ENCODE results near the gene FAM163B.

FAM163B gene

DNA sequence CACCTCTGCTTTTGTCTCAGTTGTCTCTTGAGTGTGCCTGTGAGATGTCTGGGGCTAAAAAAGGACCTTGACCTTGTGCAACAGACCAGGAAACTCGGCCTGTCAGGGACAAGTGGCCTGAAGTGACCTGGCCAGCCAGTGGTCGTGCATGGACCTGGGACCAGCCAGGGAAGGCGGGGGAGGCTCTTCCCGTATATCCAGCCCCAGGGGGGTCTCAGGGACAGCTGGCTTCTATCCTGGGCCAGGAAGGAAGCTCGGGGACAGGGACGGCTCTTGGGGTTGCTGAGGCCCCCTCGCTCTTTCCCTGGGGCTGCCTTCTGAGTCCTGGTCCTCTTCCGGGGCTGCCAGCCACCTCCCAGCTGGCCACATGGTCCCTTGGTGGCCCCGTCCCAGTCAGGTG is 77.9 kb downstream of the FAM163B start:
- no peak for TF ChIP-seq CTCF (IDR thresholded peaks at IDR 0.05; ENCODE audit: low read length, missing control alignments)
- no peak for DNase-seq (ENCODE audit: low read depth)

DNA sequence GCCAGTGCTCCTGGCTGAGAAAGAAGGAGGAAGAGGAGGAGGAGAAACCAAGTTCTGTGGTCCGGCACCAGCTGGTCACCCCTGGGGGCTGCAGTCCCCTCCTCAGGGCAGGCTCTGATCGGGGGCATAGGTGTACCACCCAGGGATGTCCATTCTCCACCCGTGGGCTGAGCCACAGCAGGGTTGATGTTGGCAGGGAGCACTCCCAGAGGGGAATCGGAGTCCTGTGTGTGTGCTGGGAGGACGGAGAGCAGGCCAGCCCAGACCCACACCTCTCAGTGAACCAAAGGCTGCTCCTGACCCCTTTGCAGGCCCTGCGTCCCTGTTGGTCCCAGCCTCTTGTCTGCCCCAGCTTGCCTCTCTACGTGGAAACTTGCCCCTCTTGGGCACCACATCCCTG is 79.3 kb downstream of the FAM163B start:
- no peak for DNase-seq (ENCODE audit: low read depth)
- no peak for TF ChIP-seq CTCF (IDR thresholded peaks at IDR 0.05; ENCODE audit: low read length, missing control alignments)
- H3K4me3 ChIP-seq (replicated peaks; ENCODE audit: low read depth, low read length) = no peak overlapping the region

More for the DNA sequence above, 77.9 kb downstream of the FAM163B start:
- no peak overlapping the region for H3K4me3 ChIP-seq (replicated peaks; ENCODE audit: low read depth, low read length)

- no peak for DNase-seq (ENCODE audit: low read depth)
- H3K4me3 ChIP-seq (replicated peaks; ENCODE audit: low read depth, low read length) = no peak overlapping the region
- no peak for TF ChIP-seq CTCF (IDR thresholded peaks at IDR 0.05; ENCODE audit: low read length, missing control alignments)
Observed at GRCh38 chr9:133529457-133529856, 79.7 kb downstream of the FAM163B start.

GRCh38 chr9:133528876-133529241 is 80.3 kb downstream of the FAM163B start:
- DNase-seq (ENCODE audit: low read depth) = no peak
- no peak for TF ChIP-seq CTCF (IDR thresholded peaks at IDR 0.05; ENCODE audit: low read length, missing control alignments)
- no peak overlapping the region for H3K4me3 ChIP-seq (replicated peaks; ENCODE audit: low read depth, low read length)

DNA sequence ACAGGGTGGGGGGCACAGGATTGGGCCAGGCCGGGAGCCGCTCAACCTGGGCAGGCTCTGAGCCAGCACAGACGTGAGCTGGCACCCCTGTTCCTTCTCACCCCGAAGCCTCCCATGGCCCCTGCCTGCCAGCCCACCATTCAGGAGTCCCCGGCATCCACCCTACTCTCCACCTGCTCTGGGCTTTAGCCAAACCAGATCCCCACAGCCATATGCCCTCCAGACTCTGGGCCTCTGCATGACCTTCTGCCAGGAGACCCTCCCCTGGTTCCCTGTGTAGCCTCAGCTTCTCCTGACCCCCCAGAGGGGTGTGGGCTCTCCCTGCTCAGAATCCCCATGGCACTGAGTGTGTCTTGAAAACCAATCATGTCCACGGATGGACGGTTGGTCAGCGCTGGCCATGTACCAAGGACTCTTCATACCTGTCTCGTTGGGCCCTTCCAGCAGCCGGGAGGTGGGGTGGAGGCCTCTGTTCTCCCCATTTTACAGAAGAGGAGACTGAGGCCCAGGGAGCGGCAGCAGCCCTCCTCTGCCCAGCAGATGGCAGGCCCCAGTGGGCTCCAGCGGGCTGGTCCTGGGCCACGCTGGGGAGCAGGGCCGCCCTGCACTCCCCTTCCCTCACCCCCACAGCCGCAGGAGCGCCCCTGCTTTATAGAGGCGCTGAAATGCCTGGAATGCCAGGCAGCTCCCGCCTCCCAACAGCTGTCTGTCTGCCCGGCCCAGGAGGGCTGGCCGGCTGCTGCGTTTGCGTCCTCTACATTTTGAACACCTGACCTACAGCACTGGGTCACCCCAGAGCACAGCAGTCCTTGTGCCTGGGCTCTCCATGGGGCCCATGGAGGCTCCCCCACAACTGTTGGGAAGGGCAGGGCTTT is 81.0 kb downstream of the FAM163B start:
- no peak for DNase-seq (ENCODE audit: low read depth)
- no peak overlapping the region for H3K4me3 ChIP-seq (replicated peaks; ENCODE audit: low read depth, low read length)
- no peak for TF ChIP-seq CTCF (IDR thresholded peaks at IDR 0.05; ENCODE audit: low read length, missing control alignments)

DNA sequence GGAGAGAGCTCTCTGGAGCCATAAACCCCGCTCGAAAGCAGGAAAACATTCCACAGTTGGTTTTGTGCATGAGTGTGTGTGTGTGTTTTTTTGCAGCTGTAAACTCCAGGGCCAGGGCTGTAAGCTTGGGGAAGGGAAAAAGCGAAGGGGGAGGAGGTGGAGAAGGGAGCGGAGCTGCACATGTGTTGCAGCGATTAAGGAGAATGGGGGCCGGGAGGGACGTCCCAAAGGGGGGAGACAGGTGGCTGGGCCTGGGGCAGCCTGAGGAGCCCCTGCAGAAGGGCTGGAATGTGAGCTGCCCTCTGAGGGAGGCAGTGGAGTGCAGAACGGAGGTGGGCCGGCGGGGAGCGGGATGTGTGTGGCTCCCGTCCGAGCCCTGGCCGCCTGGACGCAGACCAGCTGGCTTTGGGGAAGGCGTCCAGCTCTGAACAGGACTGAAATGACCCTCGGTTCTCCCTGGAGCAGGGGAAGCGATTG is 81.7 kb downstream of the FAM163B start:
- DNase-seq (ENCODE audit: low read depth) = no peak
- TF ChIP-seq CTCF (IDR thresholded peaks at IDR 0.05; ENCODE audit: low read length, missing control alignments) = no peak

More for the DNA sequence above, 81.7 kb downstream of the FAM163B start:
- no peak overlapping the region for H3K4me3 ChIP-seq (replicated peaks; ENCODE audit: low read depth, low read length)

Data from fibroblast of pulmonary artery (primary cell).